Measurements from ENCODE around the gene RAD51B. TPM values are rescaled to one million over a fixed set of nuclear protein-coding genes. Genes with fewer than 3 reads are reported as not detected.

The RAD51B gene
- total RNA-seq, 3 donors from 2014 or later = 10.6 to 77.6 (median 33.8) TPM

DNA sequence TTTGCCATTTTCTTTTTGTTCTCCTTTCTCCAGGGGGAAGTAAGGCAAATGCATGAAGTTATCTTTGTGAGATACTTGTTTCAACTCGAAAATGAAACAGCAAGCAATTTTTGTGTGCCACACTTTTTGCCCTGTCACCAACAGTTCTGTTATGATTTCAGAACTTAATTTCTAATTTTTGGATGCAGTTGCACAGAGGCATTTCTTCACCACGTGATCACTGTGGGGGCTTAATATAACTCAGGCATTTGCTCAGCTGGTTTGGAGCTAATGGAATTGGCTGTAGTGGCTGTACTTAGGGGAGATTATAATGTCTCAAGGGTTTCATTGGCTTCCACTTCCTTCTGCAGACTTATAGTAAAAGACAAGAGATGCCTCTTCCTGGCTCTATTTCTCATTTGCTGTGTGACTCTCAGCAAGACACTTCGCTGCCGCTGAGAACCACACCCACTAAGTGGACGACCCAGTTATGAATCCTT is 452.4 kb downstream of the RAD51B start:
- no peak overlapping the region for H3K27ac ChIP-seq

DNA sequence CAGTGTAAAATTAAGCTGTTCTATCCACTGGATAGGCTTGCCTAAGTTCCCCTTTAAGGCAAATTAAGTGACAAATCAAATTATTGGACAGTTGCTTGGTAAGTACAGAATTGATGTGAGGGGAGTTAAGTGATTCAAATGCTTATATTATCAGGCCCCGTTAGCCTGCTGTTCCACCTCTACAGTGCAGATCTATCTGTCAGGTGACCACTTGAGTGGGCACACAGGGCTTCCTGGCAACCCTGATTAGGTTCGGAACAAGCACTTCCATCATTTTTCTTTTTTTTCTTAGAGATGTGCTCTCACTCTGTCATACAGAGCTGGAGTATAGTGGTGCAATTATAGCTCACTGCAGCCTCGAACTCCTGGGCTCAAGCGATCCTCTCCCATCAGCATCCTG is 453.8 kb downstream of the RAD51B start:
- no peak overlapping the region for H3K4me3 ChIP-seq
- no peak for DNase-seq (ENCODE audit: low spot score in 2 of 2)
- H3K27ac ChIP-seq = no peak overlapping the region
- no peaks in the 10 kb centered on the region for H3K36me3 ChIP-seq
- H3K9me3 ChIP-seq = no peaks in the 10 kb centered on the region
- no peaks in the 10 kb centered on the region for H3K4me1 ChIP-seq
- intact Hi-C loops (cut with DNase I; ENCODE audit: low total_unique reads) = no loop called here
- H3K27me3 ChIP-seq = no peaks in the 10 kb centered on the region
- TF ChIP-seq POLR2A (IDR thresholded peaks at IDR 0.05) = no peak
- TF ChIP-seq, protein P1, sequence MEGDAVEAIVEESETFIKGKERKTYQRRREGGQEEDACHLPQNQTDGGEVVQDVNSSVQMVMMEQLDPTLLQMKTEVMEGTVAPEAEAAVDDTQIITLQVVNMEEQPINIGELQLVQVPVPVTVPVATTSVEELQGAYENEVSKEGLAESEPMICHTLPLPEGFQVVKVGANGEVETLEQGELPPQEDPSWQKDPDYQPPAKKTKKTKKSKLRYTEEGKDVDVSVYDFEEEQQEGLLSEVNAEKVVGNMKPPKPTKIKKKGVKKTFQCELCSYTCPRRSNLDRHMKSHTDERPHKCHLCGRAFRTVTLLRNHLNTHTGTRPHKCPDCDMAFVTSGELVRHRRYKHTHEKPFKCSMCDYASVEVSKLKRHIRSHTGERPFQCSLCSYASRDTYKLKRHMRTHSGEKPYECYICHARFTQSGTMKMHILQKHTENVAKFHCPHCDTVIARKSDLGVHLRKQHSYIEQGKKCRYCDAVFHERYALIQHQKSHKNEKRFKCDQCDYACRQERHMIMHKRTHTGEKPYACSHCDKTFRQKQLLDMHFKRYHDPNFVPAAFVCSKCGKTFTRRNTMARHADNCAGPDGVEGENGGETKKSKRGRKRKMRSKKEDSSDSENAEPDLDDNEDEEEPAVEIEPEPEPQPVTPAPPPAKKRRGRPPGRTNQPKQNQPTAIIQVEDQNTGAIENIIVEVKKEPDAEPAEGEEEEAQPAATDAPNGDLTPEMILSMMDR (IDR thresholded peaks at IDR 0.05) = no peak
- TF ChIP-seq POLR2AphosphoS5 (IDR thresholded peaks at IDR 0.05) = no peak

More for the DNA sequence above, 452.4 kb downstream of the RAD51B start:
- TF ChIP-seq, protein P1 (IDR thresholded peaks at IDR 0.05) = no peak
- no peak for TF ChIP-seq POLR2A (IDR thresholded peaks at IDR 0.05)
- TF ChIP-seq POLR2AphosphoS5 (IDR thresholded peaks at IDR 0.05) = no peak
- no peaks in the 10 kb centered on the region for H3K36me3 ChIP-seq
- no peaks in the 10 kb centered on the region for H3K9me3 ChIP-seq
- DNase-seq (ENCODE audit: low spot score in 2 of 2) = no peak
- intact Hi-C loops (cut with DNase I; ENCODE audit: low total_unique reads) = no loop called here
- no peaks in the 10 kb centered on the region for H3K27me3 ChIP-seq
- H3K4me1 ChIP-seq = no peaks in the 10 kb centered on the region
- no peak overlapping the region for H3K4me3 ChIP-seq

DNA sequence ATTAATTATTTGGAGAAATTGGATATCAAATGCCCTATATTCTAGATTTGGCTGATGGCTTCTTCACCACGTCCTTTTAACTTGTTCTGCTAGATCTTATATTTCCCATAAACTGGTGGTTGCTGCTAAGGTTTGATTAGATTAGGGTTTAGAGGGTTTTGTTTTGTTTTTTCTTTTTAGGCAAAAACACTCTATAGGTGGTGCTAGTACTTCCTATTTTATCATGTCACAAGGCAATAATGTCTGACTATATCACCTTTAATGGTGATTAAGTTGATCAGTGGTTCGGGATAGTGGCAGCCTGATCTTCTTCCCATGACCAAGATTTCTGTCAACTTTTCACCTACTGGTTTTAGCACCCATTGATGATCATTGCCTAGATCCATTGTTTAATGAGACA is 455.1 kb downstream of the RAD51B start:
- Histone ChIP-seq H3K36me3 (no peaks in the 10 kb centered on the region), H3K4me1 (no peaks in the 10 kb centered on the region), H3K27ac (no peak overlapping the region), H3K27me3 (no peaks in the 10 kb centered on the region), H3K9me3 (no peaks in the 10 kb centered on the region), H3K4me3 (no peak overlapping the region)
- intact Hi-C loops (cut with DNase I; ENCODE audit: low total_unique reads) = no loop called here
- TF ChIP-seq POLR2A (IDR thresholded peaks at IDR 0.05) = no peak
- TF ChIP-seq POLR2AphosphoS5 (IDR thresholded peaks at IDR 0.05) = no peak
- TF ChIP-seq, protein P1 (IDR thresholded peaks at IDR 0.05) = no peak
- DNase-seq (ENCODE audit: low spot score in 2 of 2) = no peak

DNA sequence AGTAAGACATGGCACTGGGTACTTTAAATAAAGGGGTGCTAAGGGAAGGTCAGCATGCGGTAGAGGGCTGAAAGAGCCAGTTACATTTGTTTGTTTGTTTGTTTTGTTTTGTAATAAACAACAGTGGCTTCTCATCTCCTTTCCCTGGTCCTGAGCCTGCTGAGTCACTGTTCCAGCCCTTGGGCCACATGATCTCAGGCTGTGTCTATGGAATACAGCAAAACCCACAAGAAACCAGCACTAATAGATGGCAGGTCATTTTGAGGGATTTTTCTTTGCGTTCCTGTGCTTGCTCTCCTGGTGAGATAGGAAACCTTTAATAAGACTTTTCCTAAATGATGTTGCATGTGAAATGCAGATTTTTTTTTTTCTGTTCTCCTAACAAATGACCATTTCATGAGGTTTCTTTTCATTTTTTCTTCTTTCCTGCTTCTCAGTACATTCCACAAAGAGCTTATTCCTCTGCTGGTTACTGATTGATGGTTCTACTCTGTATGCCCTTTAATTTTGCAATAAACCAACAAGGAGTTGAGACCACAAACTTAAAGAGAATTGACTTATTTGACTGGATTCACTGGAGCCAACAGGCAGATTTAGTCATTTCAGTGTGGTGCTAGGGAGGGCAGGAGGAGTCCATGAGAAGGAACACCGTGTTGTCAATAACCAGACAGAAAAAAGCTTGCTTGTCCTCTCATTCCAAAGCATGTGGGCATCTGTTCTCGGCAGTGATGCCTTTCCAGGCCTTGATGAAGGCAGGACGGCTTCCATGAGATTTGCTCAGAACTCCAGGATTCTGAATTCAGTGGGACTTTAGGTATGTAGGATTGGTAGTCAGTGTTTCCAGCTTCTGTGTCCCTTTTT is 459.2 kb downstream of the RAD51B start:
- intact Hi-C loops (cut with DNase I; ENCODE audit: low total_unique reads) = loop anchor here (2.0 kb wide), 1 partner anchor 32 kb away; no protein-coding TSS in a partner anchor
- H3K4me3 ChIP-seq = no peak overlapping the region
- peak overlapping the region; percentile 16 to 20 for H3K27ac ChIP-seq
- TF ChIP-seq POLR2AphosphoS5 (IDR thresholded peaks at IDR 0.05) = no peak
- TF ChIP-seq, protein P1 (IDR thresholded peaks at IDR 0.05) = no peak
- no peak for TF ChIP-seq POLR2A (IDR thresholded peaks at IDR 0.05)
- no peak for DNase-seq (ENCODE audit: low spot score in 2 of 2)
- H3K27me3 ChIP-seq = no peaks in the 10 kb centered on the region
- no peaks in the 10 kb centered on the region for H3K9me3 ChIP-seq
- no peaks in the 10 kb centered on the region for H3K36me3 ChIP-seq
- peaks cover 0 to under 1% of the 10 kb centered on the region in 2 donors for H3K4me1 ChIP-seq

DNA sequence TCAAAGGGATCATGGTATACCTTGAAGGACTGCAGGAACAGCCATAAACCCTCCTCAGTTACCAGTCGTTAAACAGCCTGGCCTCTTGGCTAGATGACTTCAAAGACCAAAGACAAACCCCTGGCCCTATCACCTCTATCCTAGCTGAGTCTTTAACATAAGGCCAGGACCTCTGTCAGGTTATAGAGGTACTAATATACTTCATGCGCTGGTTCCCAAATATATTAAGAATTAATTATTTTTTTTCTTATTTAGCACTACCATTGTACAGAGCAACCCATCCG is 459.8 kb downstream of the RAD51B start:
- no peak for TF ChIP-seq POLR2A (IDR thresholded peaks at IDR 0.05)
- TF ChIP-seq POLR2AphosphoS5 (IDR thresholded peaks at IDR 0.05) = no peak
- H3K4me3 ChIP-seq = no peak overlapping the region
- intact Hi-C loops (cut with DNase I; ENCODE audit: low total_unique reads) = loop anchor here (2.0 kb wide), 1 partner anchor 33 kb away; no protein-coding TSS in a partner anchor
- H3K4me1 ChIP-seq = peaks cover 0 to 7% of the 10 kb centered on the region in 2 donors
- no peaks in the 10 kb centered on the region for H3K27me3 ChIP-seq
- no peaks in the 10 kb centered on the region for H3K36me3 ChIP-seq
- peak overlapping the region in 1 of 2 donors; percentile 16 for H3K27ac ChIP-seq
- H3K9me3 ChIP-seq = no peaks in the 10 kb centered on the region
- DNase-seq (ENCODE audit: low spot score in 2 of 2) = no peak
